K562 (cell line): ENCODE data around the gene PDCD6IP.

Source experiments
- ETV6 ChIP-seq, 3 experiments: fragments of 150-350 bp in 1 of 3; sonication (generic) in 1 of 3; formaldehyde crosslinking in 1 of 3; IDR thresholded peaks; 2 replicates each; pipeline versions ENCODE4 v1.6.1 to v1.8.0; 2014 to 2022; ENCODE audit warnings: borderline replicate concordance in 2 of 3, low read depth in 2 of 3, antibody characterized with exemption in 1 of 3, low read length in 1 of 3, mild to moderate bottlenecking in 1 of 3, missing genetic modification reagents in 1 of 3
- NR1H2 ChIP-seq: sonication (generic); formaldehyde crosslinking; IDR thresholded peaks from 2 replicates; pipeline ENCODE4 v1.4.0; 2020; ENCODE audit warnings: mild to moderate bottlenecking, missing genetic modification reagents
- SRF ChIP-seq, 2 experiments: fragments of 250-450, 450-650 bp in 1 of 2; sonication (Bioruptor Pico) in 1 of 2; sonication (generic) in 1 of 2; formaldehyde crosslinking; IDR thresholded peaks; 2 replicates each; pipeline versions ENCODE4 v1.5.0 to v1.5.1; 2020 to 2022; ENCODE audit warnings: mild to moderate bottlenecking in 1 of 2, missing genetic modification reagents in 1 of 2

- TF ChIP-seq NR1H2 (CRISPR knock-in tag) = no peak
- TF ChIP-seq ETV6 (IDR thresholded peaks at IDR 0.05; ENCODE audit: borderline replicate concordance in 1 of 2, low read depth in 2 of 2, low read length in 1 of 2) = no peak
- TF ChIP-seq ETV6 (CRISPR knock-in tag; IDR thresholded peaks at IDR 0.05; ENCODE audit: borderline replicate concordance) = no peak
- no peak for TF ChIP-seq SRF (CRISPR knock-in tag; IDR thresholded peaks at IDR 0.05)
Observed at GRCh38 chr3:33826688-33827087, 28.3 kb downstream of the PDCD6IP start.
